ENCODE data around the gene UBALD2.
"Not testable (repeated sequence)": the region's sequence is repeated elsewhere in the genome, so short reads cannot be mapped to it uniquely, and the experiment has no call there.

UBALD2 gene

GRCh38 chr17:76264755-76265623 is at the start of gene UBALD2:
Gene UBALD2 (plus strand): TSS chr17:76265348. CDS start chr17:76265506, 158 bp downstream.
- DNase-seq = peak; percentile 99
- TF ChIP-seq GATA1 (IDR thresholded peaks at IDR 0.05; ENCODE audit: low read depth, low read length) = no peak
- TF ChIP-seq POLR2A (IDR thresholded peaks at IDR 0.05; ENCODE audit: low read length) = peak; percentile 76

- TF ChIP-seq GATA1 (IDR thresholded peaks at IDR 0.05; ENCODE audit: low read depth, low read length) (no peak), POLR2A (IDR thresholded peaks at IDR 0.05; ENCODE audit: low read length) (no peak)
- no peak for DNase-seq
Measured at GRCh38 chr17:76217081-76217480, 48.1 kb upstream of the UBALD2 start.

GRCh38 chr17:76219670-76220383 is 45.3 kb upstream of the UBALD2 start:
- no peak for DNase-seq

DNA sequence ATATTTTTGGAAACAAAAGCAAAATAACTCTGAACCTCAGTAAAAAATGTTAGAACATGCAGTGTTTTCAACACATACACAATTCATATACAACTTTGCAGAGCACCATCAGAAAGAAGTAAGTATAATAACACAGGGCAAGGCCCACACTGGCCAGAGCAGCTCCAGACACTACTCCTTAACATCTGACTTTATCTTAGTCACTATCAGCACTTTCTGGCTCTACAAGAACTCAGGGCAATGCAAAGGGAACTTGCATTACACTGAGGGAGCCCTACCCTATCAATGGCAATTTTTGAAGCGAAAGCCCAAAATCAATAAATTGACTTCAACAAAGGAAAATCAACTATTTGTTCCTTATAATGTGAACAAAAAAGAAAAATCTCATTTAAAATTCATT is 41.3 kb upstream of the UBALD2 start:
- TF ChIP-seq POLR2A (IDR thresholded peaks at IDR 0.05; ENCODE audit: low read length) (no peak), GATA1 (IDR thresholded peaks at IDR 0.05; ENCODE audit: low read depth, low read length) (no peak)
- no peak for DNase-seq

More at GRCh38 chr17:76219670-76220383, 45.3 kb upstream of the UBALD2 start:
- TF ChIP-seq POLR2A (IDR thresholded peaks at IDR 0.05; ENCODE audit: low read length) (no peak), GATA1 (IDR thresholded peaks at IDR 0.05; ENCODE audit: low read depth, low read length) (no peak)

GRCh38 chr17:76225373-76226086 is 39.6 kb upstream of the UBALD2 start:
- DNase-seq = not testable (repeated sequence)

GRCh38 chr17:76226749-76227148 is 38.4 kb upstream of the UBALD2 start:
- DNase-seq = not testable (repeated sequence)

DNA sequence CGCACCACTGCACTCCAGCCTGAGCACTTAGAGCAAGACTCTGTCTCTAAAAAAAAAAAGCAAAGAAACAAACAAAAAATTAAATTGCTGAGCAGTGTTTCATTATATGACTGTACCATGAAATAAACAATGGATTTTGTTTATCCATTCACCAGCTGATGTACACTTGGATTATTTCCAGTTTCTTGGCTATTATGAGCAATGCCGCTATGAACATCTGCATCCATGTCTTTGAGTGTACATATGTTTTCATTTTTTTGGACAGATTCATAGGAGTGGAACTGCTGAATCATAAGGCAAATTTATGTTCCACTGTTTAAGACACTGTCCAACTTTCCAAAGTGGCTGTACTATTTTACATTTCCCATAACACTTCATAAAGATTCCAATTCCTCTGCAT is 32.8 kb upstream of the UBALD2 start:
- TF ChIP-seq GATA1 (IDR thresholded peaks at IDR 0.05; ENCODE audit: low read depth, low read length) = no peak
- TF ChIP-seq POLR2A (IDR thresholded peaks at IDR 0.05; ENCODE audit: low read length) = no peak
- DNase-seq = no peak

- TF ChIP-seq POLR2A (IDR thresholded peaks at IDR 0.05; ENCODE audit: low read length) (no peak), GATA1 (IDR thresholded peaks at IDR 0.05; ENCODE audit: low read depth, low read length) (no peak)
- no peak for DNase-seq
Measured at GRCh38 chr17:76233588-76234353, 31.4 kb upstream of the UBALD2 start.

GRCh38 chr17:76234354-76234679 is 30.8 kb upstream of the UBALD2 start:
- TF ChIP-seq GATA1 (IDR thresholded peaks at IDR 0.05; ENCODE audit: low read depth, low read length) (no peak), POLR2A (IDR thresholded peaks at IDR 0.05; ENCODE audit: low read length) (no peak)
- DNase-seq = no peak

DNA sequence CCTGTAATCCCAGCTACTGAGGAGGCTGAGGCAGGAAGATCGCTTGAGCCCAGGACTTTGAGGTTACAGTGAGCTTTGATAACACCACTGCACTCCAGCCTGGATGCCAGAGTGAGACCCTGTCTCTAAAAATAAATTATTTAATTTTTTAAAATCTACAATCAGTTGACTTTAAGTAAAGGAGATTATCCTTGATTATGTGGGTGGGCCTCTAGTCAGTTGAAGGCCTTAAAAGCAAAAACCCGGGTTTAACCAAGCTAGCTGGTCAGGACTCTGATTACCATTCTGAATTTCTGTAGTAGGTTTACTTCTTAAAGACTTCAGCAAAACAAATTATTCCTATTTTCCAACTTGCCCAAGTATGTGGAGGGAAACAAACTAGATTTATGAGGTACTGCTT is 29.3 kb upstream of the UBALD2 start:
- no peak for DNase-seq
- TF ChIP-seq POLR2A (IDR thresholded peaks at IDR 0.05; ENCODE audit: low read length) (no peak), GATA1 (IDR thresholded peaks at IDR 0.05; ENCODE audit: low read depth, low read length) (no peak)

DNA sequence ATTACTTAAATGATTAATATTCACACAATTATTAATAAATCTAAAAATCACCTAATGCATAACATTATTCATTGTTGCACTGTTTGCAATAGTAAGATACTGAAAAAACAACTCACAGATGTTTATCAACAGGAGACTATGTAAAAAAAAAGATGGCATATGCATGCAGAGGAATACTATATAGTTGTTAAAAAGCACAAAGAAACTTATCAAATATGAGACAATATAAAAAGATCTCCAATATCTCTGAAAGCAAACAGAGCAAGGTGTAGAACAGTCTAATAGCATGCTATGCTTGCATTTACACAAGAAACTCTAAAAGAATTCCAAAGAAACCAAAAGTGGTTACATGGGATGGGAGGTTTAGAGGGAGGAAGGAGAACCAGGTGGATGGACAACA is 28.5 kb upstream of the UBALD2 start:
- TF ChIP-seq POLR2A (IDR thresholded peaks at IDR 0.05; ENCODE audit: low read length) (no peak), GATA1 (IDR thresholded peaks at IDR 0.05; ENCODE audit: low read depth, low read length) (no peak)
- no peak for DNase-seq

- DNase-seq = no peak
- TF ChIP-seq POLR2A (IDR thresholded peaks at IDR 0.05; ENCODE audit: low read length) = no peak
Measured at GRCh38 chr17:76237859-76238313, 27.3 kb upstream of the UBALD2 start.

- DNase-seq = no peak
- TF ChIP-seq GATA1 (IDR thresholded peaks at IDR 0.05; ENCODE audit: low read depth, low read length) (no peak), POLR2A (IDR thresholded peaks at IDR 0.05; ENCODE audit: low read length) (no peak)
Measured at GRCh38 chr17:76238847-76239537, 26.2 kb upstream of the UBALD2 start.
